ENCODE data around the gene MLLT3. TPM values are rescaled to one million over a fixed set of nuclear protein-coding genes. Genes with fewer than 3 reads are reported as not detected.
A peak's percentile ranks its signal among the peaks of the same experiment; 100 is the strongest.

Gene MLLT3
- total and polyA plus RNA-seq, 2 donors = 21.8 to 46.2 TPM

- Histone ChIP-seq H3K36me3 (ENCODE audit: control insufficient read depth in 2 of 2, insufficient read depth in 2 of 2, low read length in 1 of 2) (peaks cover 10 to 14% of the 10 kb centered on the region in 2 donors), H3K9me3 (ENCODE audit: control insufficient read depth in 2 of 2, insufficient read depth in 1 of 2, low read length in 1 of 2) (no peaks in the 10 kb centered on the region), H3K4me1 (ENCODE audit: control insufficient read depth in 2 of 2, insufficient read depth in 2 of 2, low read length in 2 of 2) (no peaks in the 10 kb centered on the region), H3K27ac (ENCODE audit: low read depth in 1 of 2, low read length in 1 of 2) (no peak overlapping the region), H3K4me3 (ENCODE audit: low read length in 2 of 2) (no peak overlapping the region), H3K27me3 (ENCODE audit: control insufficient read depth in 2 of 2, insufficient read depth in 1 of 2, low read length in 1 of 2) (no peaks in the 10 kb centered on the region)
- no peak for DNase-seq (ENCODE audit: low read depth in 6 of 9, low spot score in 9 of 9)
- 92% methylated on average over 5 of the region's 5 CpGs for WGBS
These were observed 264.1 kb downstream of the MLLT3 start for GRCh38 chr9:20358207-20358606.

GRCh38 chr9:20357037-20357432 is 265.3 kb downstream of the MLLT3 start:
- Histone ChIP-seq H3K36me3 (ENCODE audit: control insufficient read depth in 2 of 2, insufficient read depth in 2 of 2, low read length in 1 of 2) (peaks cover 9 to 16% of the 10 kb centered on the region in 2 donors), H3K27me3 (ENCODE audit: control insufficient read depth in 2 of 2, insufficient read depth in 1 of 2, low read length in 1 of 2) (no peaks in the 10 kb centered on the region), H3K4me1 (ENCODE audit: control insufficient read depth in 2 of 2, insufficient read depth in 2 of 2, low read length in 2 of 2) (no peaks in the 10 kb centered on the region), H3K4me3 (ENCODE audit: low read length in 2 of 2) (no peak overlapping the region), H3K27ac (ENCODE audit: low read depth in 1 of 2, low read length in 1 of 2) (no peak overlapping the region), H3K9me3 (ENCODE audit: control insufficient read depth in 2 of 2, insufficient read depth in 1 of 2, low read length in 1 of 2) (no peaks in the 10 kb centered on the region)
- WGBS = 65% methylated on average over 2 of the region's 2 CpGs
- DNase-seq (ENCODE audit: low read depth in 6 of 9, low spot score in 9 of 9) = no peak

DNA sequence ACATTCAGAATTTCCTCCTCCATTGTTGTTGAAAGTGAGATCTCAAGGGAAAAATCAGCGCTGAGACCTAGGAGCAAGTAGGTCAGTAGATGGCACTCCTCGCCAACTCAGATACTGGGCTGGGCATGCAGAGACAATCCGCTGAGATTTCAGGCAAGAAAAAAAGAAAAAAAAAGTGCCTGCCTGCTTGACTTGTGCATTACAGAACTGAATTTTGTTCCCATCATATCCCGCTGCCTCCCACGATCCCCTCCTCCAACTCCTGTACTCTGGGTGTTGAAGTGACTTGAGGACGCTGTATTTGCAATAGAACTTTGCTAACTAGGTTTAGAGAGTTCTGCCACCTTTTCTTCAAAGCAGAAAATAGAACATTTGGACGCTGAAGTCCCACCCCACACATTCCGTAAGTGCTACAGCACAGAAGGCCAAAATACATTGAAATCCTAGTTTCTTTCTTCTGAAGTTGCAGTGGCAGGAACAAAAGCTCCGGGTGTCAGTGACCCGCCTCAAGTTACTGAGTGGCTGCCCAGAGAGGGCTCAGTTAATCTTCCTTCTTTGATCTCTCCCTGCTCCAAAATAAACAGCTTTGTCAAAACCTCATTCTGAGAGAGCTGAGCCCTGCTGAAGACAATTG is 265.8 kb downstream of the MLLT3 start:
- H3K4me3 ChIP-seq (ENCODE audit: low read length in 2 of 2) = no peak overlapping the region
- H3K27me3 ChIP-seq (ENCODE audit: control insufficient read depth in 2 of 2, insufficient read depth in 1 of 2, low read length in 1 of 2) = no peaks in the 10 kb centered on the region
- no peaks in the 10 kb centered on the region for H3K4me1 ChIP-seq (ENCODE audit: control insufficient read depth in 2 of 2, insufficient read depth in 2 of 2, low read length in 2 of 2)
- H3K36me3 ChIP-seq (ENCODE audit: control insufficient read depth in 2 of 2, insufficient read depth in 2 of 2, low read length in 1 of 2) = peaks cover 10 to 16% of the 10 kb centered on the region in 2 donors
- no peak overlapping the region for H3K27ac ChIP-seq (ENCODE audit: low read depth in 1 of 2, low read length in 1 of 2)
- 72% methylated on average over 10 of the region's 10 CpGs for WGBS
- DNase-seq (ENCODE audit: low read depth in 6 of 9, low spot score in 9 of 9) = peak in 8 of 9 donors; percentile 12 to 69 (median 30)
- H3K9me3 ChIP-seq (ENCODE audit: control insufficient read depth in 2 of 2, insufficient read depth in 1 of 2, low read length in 1 of 2) = no peaks in the 10 kb centered on the region

DNA sequence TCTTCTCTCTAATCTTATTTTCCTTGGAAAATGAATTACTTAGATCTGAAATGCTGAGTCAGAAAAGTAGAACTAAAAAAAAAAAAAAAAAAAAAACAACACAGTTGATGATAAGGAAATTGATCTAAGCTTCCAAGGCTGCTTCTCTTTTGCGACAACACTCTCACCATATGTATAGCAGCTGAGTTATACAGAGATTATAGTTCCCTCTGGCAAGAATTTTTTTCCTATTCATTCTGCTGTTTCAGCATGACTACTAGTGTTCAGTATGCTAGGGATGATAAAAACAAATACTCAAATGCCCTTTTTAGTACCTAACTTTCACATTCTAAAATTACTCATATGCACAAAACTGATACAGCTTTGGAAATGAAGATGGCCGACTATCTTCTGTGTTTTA is 267.3 kb downstream of the MLLT3 start:
- Histone ChIP-seq H3K27ac (ENCODE audit: low read depth in 1 of 2, low read length in 1 of 2) (no peak overlapping the region), H3K4me1 (ENCODE audit: control insufficient read depth in 2 of 2, insufficient read depth in 2 of 2, low read length in 2 of 2) (no peaks in the 10 kb centered on the region), H3K27me3 (ENCODE audit: control insufficient read depth in 2 of 2, insufficient read depth in 1 of 2, low read length in 1 of 2) (no peaks in the 10 kb centered on the region), H3K9me3 (ENCODE audit: control insufficient read depth in 2 of 2, insufficient read depth in 1 of 2, low read length in 1 of 2) (no peaks in the 10 kb centered on the region), H3K36me3 (ENCODE audit: control insufficient read depth in 2 of 2, insufficient read depth in 2 of 2, low read length in 1 of 2) (peaks cover 7 to 16% of the 10 kb centered on the region in 2 donors), H3K4me3 (ENCODE audit: low read length in 2 of 2) (no peak overlapping the region)
- 94% methylated on average over 2 of the region's 2 CpGs for WGBS
- DNase-seq (ENCODE audit: low read depth in 6 of 9, low spot score in 9 of 9) = no peak

- H3K4me3 ChIP-seq (ENCODE audit: low read length in 2 of 2) = no peak overlapping the region
- no peak for DNase-seq (ENCODE audit: low read depth in 6 of 9, low spot score in 9 of 9)
- H3K4me1 ChIP-seq (ENCODE audit: control insufficient read depth in 2 of 2, insufficient read depth in 2 of 2, low read length in 2 of 2) = no peaks in the 10 kb centered on the region
- H3K36me3 ChIP-seq (ENCODE audit: control insufficient read depth in 2 of 2, insufficient read depth in 2 of 2, low read length in 1 of 2) = peaks cover 6 to 16% of the 10 kb centered on the region in 2 donors
- peak overlapping the region in 1 of 2 donors; percentile 13 for H3K27ac ChIP-seq (ENCODE audit: low read depth in 1 of 2, low read length in 1 of 2)
- no peaks in the 10 kb centered on the region for H3K27me3 ChIP-seq (ENCODE audit: control insufficient read depth in 2 of 2, insufficient read depth in 1 of 2, low read length in 1 of 2)
- 82% methylated on average over 5 of the region's 5 CpGs for WGBS
- no peaks in the 10 kb centered on the region for H3K9me3 ChIP-seq (ENCODE audit: control insufficient read depth in 2 of 2, insufficient read depth in 1 of 2, low read length in 1 of 2)
These were observed 268.2 kb downstream of the MLLT3 start for GRCh38 chr9:20353931-20354652.

GRCh38 chr9:20353524-20353923 is 268.8 kb downstream of the MLLT3 start:
- Histone ChIP-seq H3K4me3 (ENCODE audit: low read length in 2 of 2) (no peak overlapping the region), H3K9me3 (ENCODE audit: control insufficient read depth in 2 of 2, insufficient read depth in 1 of 2, low read length in 1 of 2) (no peaks in the 10 kb centered on the region), H3K27me3 (ENCODE audit: control insufficient read depth in 2 of 2, insufficient read depth in 1 of 2, low read length in 1 of 2) (no peaks in the 10 kb centered on the region), H3K4me1 (ENCODE audit: control insufficient read depth in 2 of 2, insufficient read depth in 2 of 2, low read length in 2 of 2) (no peaks in the 10 kb centered on the region), H3K36me3 (ENCODE audit: control insufficient read depth in 2 of 2, insufficient read depth in 2 of 2, low read length in 1 of 2) (peaks cover 6 to 15% of the 10 kb centered on the region in 2 donors), H3K27ac (ENCODE audit: low read depth in 1 of 2, low read length in 1 of 2) (no peak overlapping the region)
- 94% methylated on average over 1 of the region's 1 CpG for WGBS
- no peak for DNase-seq (ENCODE audit: low read depth in 6 of 9, low spot score in 9 of 9)

GRCh38 chr9:20352591-20352990 is 269.7 kb downstream of the MLLT3 start:
- H3K27ac ChIP-seq (ENCODE audit: low read depth in 1 of 2, low read length in 1 of 2) = no peak overlapping the region
- no peak overlapping the region for H3K4me3 ChIP-seq (ENCODE audit: low read length in 2 of 2)
- peaks cover 6 to 12% of the 10 kb centered on the region in 2 donors for H3K36me3 ChIP-seq (ENCODE audit: control insufficient read depth in 2 of 2, insufficient read depth in 2 of 2, low read length in 1 of 2)
- WGBS = 86% methylated on average over 2 of the region's 2 CpGs
- no peaks in the 10 kb centered on the region for H3K9me3 ChIP-seq (ENCODE audit: control insufficient read depth in 2 of 2, insufficient read depth in 1 of 2, low read length in 1 of 2)
- no peaks in the 10 kb centered on the region for H3K27me3 ChIP-seq (ENCODE audit: control insufficient read depth in 2 of 2, insufficient read depth in 1 of 2, low read length in 1 of 2)
- H3K4me1 ChIP-seq (ENCODE audit: control insufficient read depth in 2 of 2, insufficient read depth in 2 of 2, low read length in 2 of 2) = no peaks in the 10 kb centered on the region
- DNase-seq (ENCODE audit: low read depth in 6 of 9, low spot score in 9 of 9) = no peak

DNA sequence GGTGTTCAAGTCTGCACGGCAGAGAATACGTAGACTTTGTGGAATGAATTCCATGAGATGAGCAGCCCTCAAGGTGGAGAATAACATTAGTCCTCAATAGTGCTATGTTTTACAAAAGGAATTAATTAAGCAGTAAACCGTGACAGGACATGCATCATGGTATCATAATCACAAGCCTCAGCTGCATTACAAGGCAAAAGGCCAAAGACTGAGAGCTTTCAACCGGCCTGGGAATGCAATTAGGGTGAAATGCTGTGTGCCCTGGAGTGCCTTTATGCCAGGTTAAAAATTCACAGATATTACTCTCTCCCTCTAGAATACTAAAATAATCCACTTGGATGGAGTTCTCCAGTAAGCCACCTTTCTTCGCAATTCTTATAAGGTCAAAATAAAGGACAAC is 270.6 kb downstream of the MLLT3 start:
- no peaks in the 10 kb centered on the region for H3K9me3 ChIP-seq (ENCODE audit: control insufficient read depth in 2 of 2, insufficient read depth in 1 of 2, low read length in 1 of 2)
- peaks cover 6 to 12% of the 10 kb centered on the region in 2 donors for H3K36me3 ChIP-seq (ENCODE audit: control insufficient read depth in 2 of 2, insufficient read depth in 2 of 2, low read length in 1 of 2)
- no peak overlapping the region for H3K27ac ChIP-seq (ENCODE audit: low read depth in 1 of 2, low read length in 1 of 2)
- no peak for DNase-seq (ENCODE audit: low read depth in 6 of 9, low spot score in 9 of 9)
- WGBS = 97% methylated on average over 5 of the region's 5 CpGs
- H3K4me1 ChIP-seq (ENCODE audit: control insufficient read depth in 2 of 2, insufficient read depth in 2 of 2, low read length in 2 of 2) = no peaks in the 10 kb centered on the region
- no peak overlapping the region for H3K4me3 ChIP-seq (ENCODE audit: low read length in 2 of 2)
- no peaks in the 10 kb centered on the region for H3K27me3 ChIP-seq (ENCODE audit: control insufficient read depth in 2 of 2, insufficient read depth in 1 of 2, low read length in 1 of 2)

GRCh38 chr9:20349568-20349967 is 272.7 kb downstream of the MLLT3 start:
- Histone ChIP-seq H3K36me3 (ENCODE audit: control insufficient read depth in 2 of 2, insufficient read depth in 2 of 2, low read length in 1 of 2) (peaks cover 9 to 17% of the 10 kb centered on the region in 2 donors), H3K4me3 (ENCODE audit: low read length in 2 of 2) (no peak overlapping the region), H3K27me3 (ENCODE audit: control insufficient read depth in 2 of 2, insufficient read depth in 1 of 2, low read length in 1 of 2) (no peaks in the 10 kb centered on the region), H3K9me3 (ENCODE audit: control insufficient read depth in 2 of 2, insufficient read depth in 1 of 2, low read length in 1 of 2) (no peaks in the 10 kb centered on the region), H3K4me1 (ENCODE audit: control insufficient read depth in 2 of 2, insufficient read depth in 2 of 2, low read length in 2 of 2) (no peaks in the 10 kb centered on the region), H3K27ac (ENCODE audit: low read depth in 1 of 2, low read length in 1 of 2) (no peak overlapping the region)
- no peak for DNase-seq (ENCODE audit: low read depth in 6 of 9, low spot score in 9 of 9)
- 97% methylated on average over 6 of the region's 6 CpGs for WGBS

All from thymus (tissue), 11 donors.